GM12878 (cell line): ENCODE measurements around the gene MEP1B. TPM values are rescaled to one million over a fixed set of nuclear protein-coding genes. Genes with fewer than 3 reads are reported as not detected.

Experiments used
- ATAC-seq: fragments of 200-7000 bp; cut with Tn5 transposase; 3 replicates; pipeline ENCODE4 v1.9.1; 2020; ENCODE audit warnings: mild to moderate bottlenecking, moderate library complexity
- BruUV-seq: library from RNA; stranded (reverse); fragments of 400-500 nt; replicated peaks from 2 replicates; lab custom pipeline; 2021; lab: Mats Ljungman, UMichigan
- CTCF ChIA-PET: fragments of 300-600 bp; sonication (Branson Sonifier 250); formaldehyde crosslinking; extraction: SDS; loops from one replicate; lab custom pipeline; 2021; ENCODE audit warnings: inconsistent platforms; lab: Yijun Ruan, JAX
- POLR2A ChIA-PET: fragments of 350-600 bp; formaldehyde crosslinking; extraction: SDS; loops from one replicate; lab custom pipeline; 2021; ENCODE audit warnings: inconsistent platforms; lab: Charles Lee
- RAD21 ChIA-PET: fragments of 300-600 bp; sonication (Branson Sonifier 250); formaldehyde crosslinking; loops from one replicate; lab custom pipeline; 2023; ENCODE audit warnings: antibody characterized with exemption; ENCODE audit not compliant: unreplicated experiment; lab: Charles Lee
- SMC1A ChIA-PET: fragments of 300-600 bp; sonication (Branson Sonifier 250); formaldehyde crosslinking; loops from one replicate; lab custom pipeline; 2023; ENCODE audit not compliant: unreplicated experiment, uncharacterized antibody; lab: Charles Lee
- DNase-seq: peaks from one replicate; pipeline ENCODE4 v3.0.0-alpha.2; 2011; ENCODE audit warnings: low read depth, low spot score
- FAIRE-seq: peaks from 3 replicates; lab custom pipeline; 2011; peaks lifted over from hg19 to GRCh38; lab: Jason Lieb, UNC
- H2AFZ ChIP-seq: 2 replicates; pipeline ENCODE4 v1.6.0; 2011; ENCODE audit warnings: low read depth, low read length, control low read depth; ENCODE audit not compliant: control insufficient read depth
- H3K27ac ChIP-seq: 2 replicates; pipeline ENCODE4 v1.5.1; 2011; ENCODE audit warnings: control low read depth; ENCODE audit not compliant: control insufficient read depth, insufficient read depth
- H3K27me3 ChIP-seq, 2 experiments: replicated peaks in 1 of 2; 2 replicates each; pipeline versions ENCODE4 v1.6.0 to v1.6.1; 2011; ENCODE audit warnings: low read length in 1 of 2; ENCODE audit not compliant: control insufficient read depth in 2 of 2, insufficient read depth in 2 of 2
- H3K36me3 ChIP-seq, 2 experiments: 2 replicates each; pipeline ENCODE4 v1.5.1; 2011; ENCODE audit warnings: low read length in 1 of 2; ENCODE audit not compliant: control insufficient read depth in 2 of 2, insufficient read depth in 2 of 2
- H3K4me1 ChIP-seq: 2 replicates; pipeline ENCODE4 v1.6.1; 2011; ENCODE audit warnings: mild to moderate bottlenecking, low read length, moderate library complexity, mixed read lengths; ENCODE audit not compliant: control insufficient read depth, insufficient read depth
- H3K4me2 ChIP-seq: 2 replicates; pipeline ENCODE4 v1.6.0; 2011; ENCODE audit warnings: control low read depth; ENCODE audit not compliant: control insufficient read depth, insufficient read depth
- H3K4me3 ChIP-seq: fragments of 200-600 bp; sonication (generic); 2 replicates; pipeline ENCODE4 v1.5.1; 2016
- H3K79me2 ChIP-seq: 2 replicates; pipeline ENCODE4 v1.6.0; 2011; ENCODE audit warnings: low read length; ENCODE audit not compliant: control insufficient read depth, insufficient read depth
- H3K9ac ChIP-seq: 2 replicates; pipeline ENCODE4 v1.8.0; 2011; ENCODE audit warnings: low read length, control low read depth, mixed read lengths; ENCODE audit not compliant: control insufficient read depth, insufficient read depth
- H3K9me3 ChIP-seq: replicated peaks from 3 replicates; pipeline ENCODE4 v1.5.1; 2011; ENCODE audit warnings: mild to moderate bottlenecking, low read length; ENCODE audit not compliant: control insufficient read depth, insufficient read depth
- H4K20me1 ChIP-seq: 2 replicates; pipeline ENCODE4 v1.6.0; 2011; ENCODE audit not compliant: control insufficient read depth, insufficient read depth
- BRCA1 ChIP-seq: IDR thresholded peaks from 2 replicates; pipeline ENCODE4 v1.6.1; 2011; ENCODE audit warnings: low read depth, low read length, improper control_type of control experiment
- CHD1 ChIP-seq: IDR thresholded peaks from 2 replicates; pipeline ENCODE4 v1.6.1; 2012; ENCODE audit warnings: low read depth, low read length, improper control_type of control experiment
- CHD4 ChIP-seq: fragments of 200-600 bp; sonication (generic); IDR thresholded peaks from 2 replicates; pipeline ENCODE4 v1.6.1; 2016; ENCODE audit warnings: mild to moderate bottlenecking
- CTCF ChIP-seq, 3 experiments: IDR thresholded peaks in 2 of 3; conservative IDR thresholded peaks in 1 of 3; 2 replicates each; pipeline ENCODE4 v1.5.1; 2011; ENCODE audit warnings: low read depth in 3 of 3, low read length in 3 of 3, mild to moderate bottlenecking in 3 of 3, control low read depth in 2 of 3, moderate library complexity in 2 of 3, inconsistent platforms in 1 of 3, mixed read lengths in 1 of 3; ENCODE audit not compliant: control insufficient read depth in 2 of 3, insufficient read depth in 1 of 3; ENCODE audit errors: extremely low read depth in 1 of 3
- DPF2 ChIP-seq: fragments of 450-650 bp; IDR thresholded peaks from 2 replicates; pipeline ENCODE4 v1.6.1; 2017; ENCODE audit warnings: mild to moderate bottlenecking
- FOXK2 ChIP-seq: fragments of 450-650 bp; IDR thresholded peaks from 2 replicates; pipeline ENCODE4 v1.6.1; 2017; ENCODE audit warnings: mild to moderate bottlenecking, moderate library complexity
- NFIC ChIP-seq: IDR thresholded peaks from 2 replicates; pipeline ENCODE4 v1.6.1; 2012; ENCODE audit warnings: low read depth, mild to moderate bottlenecking, inconsistent platforms, low read length, moderate library complexity
- PKNOX1 ChIP-seq: fragments of 450-650 bp; IDR thresholded peaks from 2 replicates; pipeline ENCODE4 v1.6.1; 2016; ENCODE audit warnings: mild to moderate bottlenecking
- PML ChIP-seq: IDR thresholded peaks from 2 replicates; pipeline ENCODE4 v1.6.1; 2012; ENCODE audit warnings: low read length, inconsistent platforms
- POU2F2 ChIP-seq: IDR thresholded peaks from 3 replicates; pipeline ENCODE4 v1.6.1; 2011; ENCODE audit warnings: low read depth, mild to moderate bottlenecking, low read length, borderline replicate concordance
- TCF3 ChIP-seq: IDR thresholded peaks from 2 replicates; pipeline ENCODE4 v1.6.1; 2012; ENCODE audit warnings: low read depth, mild to moderate bottlenecking, low read length, borderline replicate concordance; ENCODE audit not compliant: insufficient read depth
- WGBS: methylation state at CpG from one replicate; pipeline ENCODE4 v1.1.6; 2016; ENCODE audit warnings: low lambda C conversion rate; ENCODE audit not compliant: insufficient replicate concordance, insufficient coverage; ENCODE audit errors: missing lambda C conversion rate; 5-methylcytosine and 5-hydroxymethylcytosine counted together
- in situ Hi-C: fragments of 300-500 bp; cut with MboI; formaldehyde crosslinking; loops from 9 replicates; pipeline ENCODE4 v1.14.3; 2018; ENCODE audit warnings: mixed read lengths
- intact Hi-C: fragments of 100-400 bp; cut with micrococcal nuclease; formaldehyde crosslinking; loops from one replicate; pipeline ENCODE4 v1.14.2; 2022; ENCODE audit not compliant: unreplicated experiment
- polyA plus RNA-seq, 11 experiments: library from polyadenylated mRNA; depleted of rRNA in 4 of 11; unstranded in 6 of 11; stranded (reverse) in 5 of 11; fragments of >200 nt; fragmentation: Nextera tagmentation in 4 of 11; fragmentation: Illumina TruSeq in 1 of 11; extraction: Ambion mirVana in 4 of 11; extraction: Trizol in 1 of 11; gene quantifications; 1 replicate in 1 of 11; 2 replicates in 10 of 11; pipeline versions ENCODE4 v1.2.1 to v1.2.3, GENCODE V29; 2011 to 2016; ENCODE audit warnings: inconsistent platforms in 2 of 11, missing spikeins in 2 of 11, low read depth in 1 of 11
- total RNA-seq, 4 experiments: library from RNA; depleted of rRNA in 3 of 4; stranded (reverse); fragments of >200 nt in 3 of 4; fragmentation: Illumina TruSeq in 1 of 4; extraction: Trizol in 1 of 4; gene quantifications; 2 replicates each; pipeline versions ENCODE4 v1.2.1 to v1.2.3, GENCODE V29; 2013 to 2021
- TF ChIP-seq, protein P1 (sequence below): fragments of 450-650 bp; formaldehyde crosslinking; IDR thresholded peaks from 2 replicates; pipeline ENCODE4 v1.4.0; 2020; ENCODE audit warnings: mild to moderate bottlenecking, moderate library complexity
- TF ChIP-seq, protein P2 (sequence below): fragments of 450-650 bp; IDR thresholded peaks from 2 replicates; pipeline ENCODE4 v1.6.1; 2016; ENCODE audit warnings: mild to moderate bottlenecking, moderate library complexity, borderline replicate concordance

Gene MEP1B
- total and polyA plus RNA-seq, 10 of the 15 experiments (the other 5 are each of a cell fraction or from before 2014, with no cell fraction given) = 0.04 to 0.05 TPM; not detected in 8

DNA sequence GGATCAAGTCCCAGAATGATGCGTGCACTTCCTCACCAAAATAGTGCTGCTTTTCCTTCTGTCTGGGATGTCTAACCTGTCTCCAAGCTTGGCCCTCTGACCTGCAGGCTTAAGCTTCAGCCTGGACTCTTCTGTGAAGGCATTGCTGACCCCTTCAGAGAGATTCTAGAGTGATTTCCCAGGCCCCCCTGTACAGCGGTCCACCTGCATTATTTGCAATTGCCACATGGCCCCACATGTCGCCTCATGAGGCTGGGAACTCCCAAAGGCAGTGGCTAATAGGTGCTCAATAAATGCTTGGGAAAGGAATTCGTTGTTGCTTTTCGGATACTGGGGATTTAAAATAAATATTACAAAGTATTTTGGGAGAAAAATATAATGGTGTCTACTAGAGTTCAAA, 32.3 kb upstream of the MEP1B start:
- no peak overlapping the region for H3K4me2 ChIP-seq
- intact Hi-C loops = loop anchor here (5.0 to 10.0 kb wide), 2 partner anchors 115 to 777 kb away; no protein-coding TSS in a partner anchor
- no peak overlapping the region for H3K27ac ChIP-seq
- H3K4me3 ChIP-seq = no peak overlapping the region
- 0 out of 2 replicates have a peak overlapping the region, but pooled peaks have one; percentile 30 for H2AFZ ChIP-seq
- SMC1A ChIA-PET = interaction anchor here (0.7 to 1.9 kb wide), 11 partner anchors 22 to 601 kb away, joined by 3 to 13 read pairs (median 3); no protein-coding TSS in a partner anchor
- in situ Hi-C loops = loop anchor here (5.0 kb wide), 1 partner anchor 395 kb away; no protein-coding TSS in a partner anchor
- peaks cover 3% of the 10 kb centered on the region; the same call in 2 of the 3 replicates for H3K9me3 ChIP-seq
- peaks cover 3% of the 10 kb centered on the region for H3K4me1 ChIP-seq
- WGBS = 42% methylated on average over 5 of the region's 5 CpGs
- FAIRE-seq (no peak), DNase-seq (no peak), ATAC-seq (0 out of 3 replicates have a peak, but pooled peaks have one; percentile 9)
- CTCF ChIA-PET = interaction anchor here (0.5 to 1.9 kb wide), 20 partner anchors 8 to 1338 kb away, joined by 3 to 38 read pairs (median 4); partner anchors contain the start of gene GAREM1
- POLR2A ChIA-PET = no interaction called here
- no peaks in the 10 kb centered on the region for H3K27me3 ChIP-seq
- RAD21 ChIA-PET = interaction anchor here (0.9 to 2.2 kb wide), 4 partner anchors 23 to 395 kb away, joined by 3 to 19 read pairs (median 4); no protein-coding TSS in a partner anchor
- no peaks in the 10 kb centered on the region for H3K36me3 ChIP-seq
- no TSS peak for BruUV-seq
- H3K79me2 ChIP-seq = no peaks in the 10 kb centered on the region
- H3K9ac ChIP-seq = no peak overlapping the region
- H4K20me1 ChIP-seq = no peaks in the 10 kb centered on the region
- TF ChIP-seq PML (no peak), CTCF (IDR thresholded peaks at IDR 0.05 in 2 of 3, conservative IDR thresholded peaks at IDR 0.05 in 1 of 3; ENCODE audit: control insufficient read depth in 2 of 3, extremely low read depth in 1 of 3, insufficient read depth in 1 of 3, low read depth in 3 of 3, low read length in 3 of 3) (no peak), POU2F2 (no peak), CHD4 (no peak), FOXK2 (no peak), CHD1 (no peak), PKNOX1 (no peak), BRCA1 (no peak), DPF2 (no peak), TCF3 (no peak), NFIC (no peak)
- TF ChIP-seq, protein P1, sequence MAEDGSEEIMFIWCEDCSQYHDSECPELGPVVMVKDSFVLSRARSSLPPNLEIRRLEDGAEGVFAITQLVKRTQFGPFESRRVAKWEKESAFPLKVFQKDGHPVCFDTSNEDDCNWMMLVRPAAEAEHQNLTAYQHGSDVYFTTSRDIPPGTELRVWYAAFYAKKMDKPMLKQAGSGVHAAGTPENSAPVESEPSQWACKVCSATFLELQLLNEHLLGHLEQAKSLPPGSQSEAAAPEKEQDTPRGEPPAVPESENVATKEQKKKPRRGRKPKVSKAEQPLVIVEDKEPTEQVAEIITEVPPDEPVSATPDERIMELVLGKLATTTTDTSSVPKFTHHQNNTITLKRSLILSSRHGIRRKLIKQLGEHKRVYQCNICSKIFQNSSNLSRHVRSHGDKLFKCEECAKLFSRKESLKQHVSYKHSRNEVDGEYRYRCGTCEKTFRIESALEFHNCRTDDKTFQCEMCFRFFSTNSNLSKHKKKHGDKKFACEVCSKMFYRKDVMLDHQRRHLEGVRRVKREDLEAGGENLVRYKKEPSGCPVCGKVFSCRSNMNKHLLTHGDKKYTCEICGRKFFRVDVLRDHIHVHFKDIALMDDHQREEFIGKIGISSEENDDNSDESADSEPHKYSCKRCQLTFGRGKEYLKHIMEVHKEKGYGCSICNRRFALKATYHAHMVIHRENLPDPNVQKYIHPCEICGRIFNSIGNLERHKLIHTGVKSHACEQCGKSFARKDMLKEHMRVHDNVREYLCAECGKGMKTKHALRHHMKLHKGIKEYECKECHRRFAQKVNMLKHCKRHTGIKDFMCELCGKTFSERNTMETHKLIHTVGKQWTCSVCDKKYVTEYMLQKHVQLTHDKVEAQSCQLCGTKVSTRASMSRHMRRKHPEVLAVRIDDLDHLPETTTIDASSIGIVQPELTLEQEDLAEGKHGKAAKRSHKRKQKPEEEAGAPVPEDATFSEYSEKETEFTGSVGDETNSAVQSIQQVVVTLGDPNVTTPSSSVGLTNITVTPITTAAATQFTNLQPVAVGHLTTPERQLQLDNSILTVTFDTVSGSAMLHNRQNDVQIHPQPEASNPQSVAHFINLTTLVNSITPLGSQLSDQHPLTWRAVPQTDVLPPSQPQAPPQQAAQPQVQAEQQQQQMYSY (CRISPR knock-in tag) = no peak
- TF ChIP-seq, protein P2, sequence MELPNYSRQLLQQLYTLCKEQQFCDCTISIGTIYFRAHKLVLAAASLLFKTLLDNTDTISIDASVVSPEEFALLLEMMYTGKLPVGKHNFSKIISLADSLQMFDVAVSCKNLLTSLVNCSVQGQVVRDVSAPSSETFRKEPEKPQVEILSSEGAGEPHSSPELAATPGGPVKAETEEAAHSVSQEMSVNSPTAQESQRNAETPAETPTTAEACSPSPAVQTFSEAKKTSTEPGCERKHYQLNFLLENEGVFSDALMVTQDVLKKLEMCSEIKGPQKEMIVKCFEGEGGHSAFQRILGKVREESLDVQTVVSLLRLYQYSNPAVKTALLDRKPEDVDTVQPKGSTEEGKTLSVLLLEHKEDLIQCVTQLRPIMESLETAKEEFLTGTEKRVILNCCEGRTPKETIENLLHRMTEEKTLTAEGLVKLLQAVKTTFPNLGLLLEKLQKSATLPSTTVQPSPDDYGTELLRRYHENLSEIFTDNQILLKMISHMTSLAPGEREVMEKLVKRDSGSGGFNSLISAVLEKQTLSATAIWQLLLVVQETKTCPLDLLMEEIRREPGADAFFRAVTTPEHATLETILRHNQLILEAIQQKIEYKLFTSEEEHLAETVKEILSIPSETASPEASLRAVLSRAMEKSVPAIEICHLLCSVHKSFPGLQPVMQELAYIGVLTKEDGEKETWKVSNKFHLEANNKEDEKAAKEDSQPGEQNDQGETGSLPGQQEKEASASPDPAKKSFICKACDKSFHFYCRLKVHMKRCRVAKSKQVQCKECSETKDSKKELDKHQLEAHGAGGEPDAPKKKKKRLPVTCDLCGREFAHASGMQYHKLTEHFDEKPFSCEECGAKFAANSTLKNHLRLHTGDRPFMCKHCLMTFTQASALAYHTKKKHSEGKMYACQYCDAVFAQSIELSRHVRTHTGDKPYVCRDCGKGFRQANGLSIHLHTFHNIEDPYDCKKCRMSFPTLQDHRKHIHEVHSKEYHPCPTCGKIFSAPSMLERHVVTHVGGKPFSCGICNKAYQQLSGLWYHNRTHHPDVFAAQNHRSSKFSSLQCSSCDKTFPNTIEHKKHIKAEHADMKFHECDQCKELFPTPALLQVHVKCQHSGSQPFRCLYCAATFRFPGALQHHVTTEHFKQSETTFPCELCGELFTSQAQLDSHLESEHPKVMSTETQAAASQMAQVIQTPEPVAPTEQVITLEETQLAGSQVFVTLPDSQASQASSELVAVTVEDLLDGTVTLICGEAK = no peak
